B cell (primary cell): ENCODE measurements around the gene E2F6. TPM values are rescaled to one million over a fixed set of nuclear protein-coding genes. Genes with fewer than 3 reads are reported as not detected.

Experiments used
- ATAC-seq: fragments of 200-7000 bp; cut with Tn5 transposase; one replicate; pipeline ENCODE4 v1.10.0; 2021; ENCODE audit warnings: low read depth, mild to moderate bottlenecking, moderate number of reproducible peaks, moderate library complexity
- CTCF ChIA-PET: fragments of 350-600 bp; sonication (Branson Sonifier 250); formaldehyde crosslinking; loops from one replicate; lab custom pipeline; 2021; ENCODE audit warnings: antibody characterized with exemption, inconsistent platforms; lab: Charles Lee
- POLR2A ChIA-PET: fragments of 350-600 bp; sonication (Branson Sonifier 250); formaldehyde crosslinking; loops from one replicate; lab custom pipeline; 2021; ENCODE audit warnings: antibody characterized with exemption; lab: Charles Lee
- DNase-seq: peaks from one replicate; pipeline ENCODE4 v3.0.0; 2013
- H2AFZ ChIP-seq: 2 replicates; pipeline ENCODE4 v1.6.1; 2012; ENCODE audit warnings: mild to moderate bottlenecking, low read depth, low read length; ENCODE audit not compliant: insufficient read depth, poor library complexity, severe bottlenecking
- H3K27ac ChIP-seq, 2 donors: 1 replicate in 1 of 2; 2 replicates in 1 of 2; pipeline ENCODE4 v1.5.1; 2012 to 2013; ENCODE audit warnings: low read length in 2 of 2, mild to moderate bottlenecking in 2 of 2, moderate library complexity in 1 of 2
- H3K27me3 ChIP-seq, 4 experiments: fragments of 200-600 bp in 1 of 4; sonication (generic) in 1 of 4; replicated peaks in 1 of 4; 1 replicate in 2 of 4; 2 replicates in 2 of 4; pipeline versions ENCODE4 v1.6.1 to v1.7.0; 2013 to 2016; ENCODE audit warnings: low read length in 3 of 4, mild to moderate bottlenecking in 2 of 4, mixed read lengths in 1 of 4, moderate library complexity in 1 of 4; ENCODE audit not compliant: insufficient read depth in 4 of 4, control insufficient read depth in 3 of 4; ENCODE audit errors: control extremely low read depth in 1 of 4
- H3K36me3 ChIP-seq, 2 experiments: replicated peaks in 1 of 2; 1 replicate in 1 of 2; 2 replicates in 1 of 2; pipeline versions ENCODE4 v1.6.1 to v1.7.1; 2013; ENCODE audit warnings: low read length in 1 of 2; ENCODE audit not compliant: insufficient read depth in 2 of 2, control insufficient read depth in 1 of 2; ENCODE audit errors: control extremely low read depth in 1 of 2, extremely low read depth in 1 of 2
- H3K4me1 ChIP-seq, 2 donors: fragments of 200-600 bp in 1 of 2; sonication (generic) in 1 of 2; 1 replicate in 1 of 2; 2 replicates in 1 of 2; pipeline versions ENCODE4 v1.5.1 to v1.6.1; 2013 to 2017; ENCODE audit warnings: low read length in 2 of 2; ENCODE audit not compliant: control insufficient read depth in 2 of 2, insufficient read depth in 2 of 2
- H3K4me2 ChIP-seq: replicated peaks from 2 replicates; pipeline ENCODE3; 2012; ENCODE audit warnings: mild to moderate bottlenecking, low read depth, low read length; ENCODE audit not compliant: poor library complexity, severe bottlenecking
- H3K4me3 ChIP-seq, 5 experiments: fragments of 200-600 bp in 1 of 5; sonication (generic) in 1 of 5; 1 replicate in 3 of 5; 2 replicates in 2 of 5; pipeline versions ENCODE4 v1.5.1 to v1.7.0; 2011 to 2016; ENCODE audit warnings: low read length in 4 of 5, mild to moderate bottlenecking in 4 of 5, low read depth in 2 of 5, control low read depth in 1 of 5, moderate library complexity in 1 of 5; ENCODE audit not compliant: insufficient read depth in 1 of 5; ENCODE audit errors: control extremely low read depth in 1 of 5, extremely low read depth in 1 of 5
- H3K79me2 ChIP-seq: fragments of 200-600 bp; sonication (generic); one replicate; pipeline ENCODE4 v1.6.0; 2016; ENCODE audit warnings: low read length; ENCODE audit not compliant: control insufficient read depth, insufficient read depth
- H3K9ac ChIP-seq: fragments of 200-600 bp; sonication (generic); 2 replicates; pipeline ENCODE4 v1.6.1; 2017; ENCODE audit warnings: mild to moderate bottlenecking, low read length, moderate library complexity
- H3K9me3 ChIP-seq, 3 donors: one replicate each; pipeline versions ENCODE4 v1.6.1 to v1.7.1; 2013; ENCODE audit warnings: low read length in 2 of 3; ENCODE audit not compliant: control insufficient read depth in 2 of 3, insufficient read depth in 1 of 3; ENCODE audit errors: control extremely low read depth in 1 of 3
- H4K20me1 ChIP-seq: 2 replicates; pipeline ENCODE4 v1.6.0; 2012; ENCODE audit warnings: mild to moderate bottlenecking, low read length; ENCODE audit not compliant: insufficient read depth, control insufficient read depth, poor library complexity, severe bottlenecking
- H3K27ac Mint-ChIP-seq: one replicate; pipeline ENCODE4 v1.8.0; 2021; ENCODE audit warnings: mixed read lengths
- H3K27me3 Mint-ChIP-seq: one replicate; pipeline ENCODE4 v1.8.0; 2021; ENCODE audit warnings: mixed read lengths
- H3K4me1 Mint-ChIP-seq: one replicate; pipeline ENCODE4 v1.8.0; 2021; ENCODE audit warnings: mixed read lengths
- H3K4me3 Mint-ChIP-seq: one replicate; pipeline ENCODE4 v1.8.0; 2021; ENCODE audit warnings: mixed read lengths
- H3K9me3 Mint-ChIP-seq: one replicate; pipeline ENCODE4 v1.8.0; 2022; ENCODE audit warnings: mixed read lengths; ENCODE audit not compliant: insufficient read depth
- CTCF ChIP-seq: fragments of 200-600 bp; IDR thresholded peaks from one replicate; pipeline ENCODE4 v1.8.0; 2022; ENCODE audit warnings: antibody characterized with exemption, mild to moderate bottlenecking
- EZH2 ChIP-seq: IDR thresholded peaks from 2 replicates; pipeline ENCODE4 v1.6.1; 2012; ENCODE audit warnings: borderline replicate concordance, low read depth, mild to moderate bottlenecking, moderate library complexity, low read length; ENCODE audit not compliant: insufficient read depth, poor library complexity, severe bottlenecking
- WGBS: methylation state at CpG from one replicate; pipeline ENCODE4 v1.1.5; 2013; ENCODE audit warnings: missing lambda C conversion rate; ENCODE audit not compliant: insufficient coverage; 5-methylcytosine and 5-hydroxymethylcytosine counted together
- intact Hi-C: fragments of 100-400 bp; cut with micrococcal nuclease; formaldehyde crosslinking; loops from one replicate; pipeline ENCODE4 v1.10.0; 2022
- polyA plus RNA-seq: library from polyadenylated mRNA; depleted of rRNA; stranded (reverse); fragments of >200 nt; gene quantifications from 2 replicates; pipeline ENCODE4 v1.2.3, GENCODE V29; 2012
- total RNA-seq, 2 donors: library from RNA; stranded (reverse); fragments of 120-200 nt in 1 of 2; gene quantifications; 1 replicate in 1 of 2; 2 replicates in 1 of 2; pipeline versions ENCODE4 v1.2.3 to v1.2.4, GENCODE V29; 2013 to 2022

E2F6 gene
- total and polyA plus RNA-seq, 2 donors (not counting 1 experiment from before 2014, with no cell fraction given) = 2.0 to 10.0 TPM

GRCh38 chr2:11411768-11412448, 54.1 kb downstream of the E2F6 start:
- Histone ChIP-seq H3K4me1 (no peaks in the 10 kb centered on the region), H3K9ac (no peak overlapping the region), H3K36me3 (no peaks in the 10 kb centered on the region), H4K20me1 (no peaks in the 10 kb centered on the region), H2AFZ (peak overlapping the region; percentile 26), H3K79me2 (no peaks in the 10 kb centered on the region), H3K27me3 (peaks cover 0 to 14% (median 5%) of the 10 kb centered on the region in 4 experiments), H3K4me2 (peak overlapping the region; percentile 38), H3K4me3 (peak overlapping the region in 1 of 5 experiments; percentile 15), H3K27ac (no peak overlapping the region), H3K9me3 (no peaks in the 10 kb centered on the region)
- peak; percentile 22 for DNase-seq
- POLR2A ChIA-PET = no interaction called here
- TF ChIP-seq CTCF = peak; percentile 34
- no peak for TF ChIP-seq EZH2
- Mint-ChIP-seq H3K9me3 (no peaks in the 10 kb centered on the region), H3K27me3 (peaks cover 28% of the 10 kb centered on the region), H3K27ac (no peak overlapping the region), H3K4me3 (no peak overlapping the region), H3K4me1 (no peaks in the 10 kb centered on the region)
- no peak for ATAC-seq
- CTCF ChIA-PET = interaction anchor here (0.6 to 4.6 kb wide), 9 partner anchors 9 to 280 kb away, joined by 3 to 48 read pairs (median 3); partner anchors contain the start of gene ROCK2
- intact Hi-C loops = no loop called here
- 49% methylated on average over 5 of the region's 11 CpGs for WGBS

- WGBS = no CpG with 5 or more reads among the region's 1 CpG
- no peaks in the 10 kb centered on the region for H3K36me3 ChIP-seq
Measured at GRCh38 chr2:11411244-11411643, 54.7 kb downstream of the E2F6 start.

More at GRCh38 chr2:11411244-11411643, 54.7 kb downstream of the E2F6 start:
- Mint-ChIP-seq H3K4me1 (no peaks in the 10 kb centered on the region), H3K9me3 (no peaks in the 10 kb centered on the region), H3K27ac (no peak overlapping the region), H3K27me3 (peaks cover 28% of the 10 kb centered on the region), H3K4me3 (no peak overlapping the region)
- POLR2A ChIA-PET = no interaction called here
- Histone ChIP-seq H3K79me2 (no peaks in the 10 kb centered on the region), H3K4me2 (no peak overlapping the region), H3K4me1 (no peaks in the 10 kb centered on the region), H2AFZ (no peak overlapping the region), H3K27me3 (peaks cover 0 to 14% (median 5%) of the 10 kb centered on the region in 4 experiments), H3K27ac (no peak overlapping the region), H3K9me3 (no peaks in the 10 kb centered on the region), H3K9ac (no peak overlapping the region), H3K4me3 (no peak overlapping the region), H4K20me1 (no peaks in the 10 kb centered on the region)
- DNase-seq (no peak), ATAC-seq (no peak)
- intact Hi-C loops = no loop called here
- TF ChIP-seq CTCF (no peak), EZH2 (no peak)
- CTCF ChIA-PET = interaction anchor here (0.6 to 4.6 kb wide), 9 partner anchors 9 to 280 kb away, joined by 3 to 48 read pairs (median 3); partner anchors contain the start of gene ROCK2
